Measurements from ENCODE around the gene TMEM59. TPM values are rescaled to one million over a fixed set of nuclear protein-coding genes. Genes with fewer than 3 reads are reported as not detected.

Gene TMEM59, protein sequence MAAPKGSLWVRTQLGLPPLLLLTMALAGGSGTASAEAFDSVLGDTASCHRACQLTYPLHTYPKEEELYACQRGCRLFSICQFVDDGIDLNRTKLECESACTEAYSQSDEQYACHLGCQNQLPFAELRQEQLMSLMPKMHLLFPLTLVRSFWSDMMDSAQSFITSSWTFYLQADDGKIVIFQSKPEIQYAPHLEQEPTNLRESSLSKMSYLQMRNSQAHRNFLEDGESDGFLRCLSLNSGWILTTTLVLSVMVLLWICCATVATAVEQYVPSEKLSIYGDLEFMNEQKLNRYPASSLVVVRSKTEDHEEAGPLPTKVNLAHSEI
- 100 to 1,000 TPM; 209 to 289 TPM for total RNA-seq
- polyA plus RNA-seq (ENCODE audit: insufficient read depth, low read depth, low replicate concordance) = 338 TPM
- long read RNA-seq, donor 1, full-length matches to known transcripts = 314 of 345 reads
- long read RNA-seq, donor 1, partial matches to known transcripts = 0 of 345 reads
- long read RNA-seq, donor 1, other reads (novel, unspliced or antisense) = 31 of 345 reads
- long read RNA-seq, donor 2, full-length matches to known transcripts = 151 of 179 reads
- long read RNA-seq, donor 2, partial matches to known transcripts = 0 of 179 reads
- long read RNA-seq, donor 2, other reads (novel, unspliced or antisense) = 28 of 179 reads

- peaks cover 35% of the 10 kb centered on the region for H3K4me1 ChIP-seq
- intact Hi-C loops (cut with DNase I; ENCODE audit: low total_unique reads) = no loop called here
- no peaks in the 10 kb centered on the region for H3K9me3 ChIP-seq
- H3K4me3 ChIP-seq = peak within 1 kb of the TSS; percentile 83 to 91
- no peaks in the 10 kb centered on the region for H3K27me3 ChIP-seq
- DNase-seq = peak; percentile 99
- H3K36me3 ChIP-seq (ENCODE audit: low read depth, missing control alignments) = no peaks in the 10 kb centered on the region
- peak within 1 kb of the TSS; percentile 87 to 92 for H3K27ac ChIP-seq
- peak; percentile 40 for TF ChIP-seq POLR2A (IDR thresholded peaks at IDR 0.05)
- TF ChIP-seq, protein P1, sequence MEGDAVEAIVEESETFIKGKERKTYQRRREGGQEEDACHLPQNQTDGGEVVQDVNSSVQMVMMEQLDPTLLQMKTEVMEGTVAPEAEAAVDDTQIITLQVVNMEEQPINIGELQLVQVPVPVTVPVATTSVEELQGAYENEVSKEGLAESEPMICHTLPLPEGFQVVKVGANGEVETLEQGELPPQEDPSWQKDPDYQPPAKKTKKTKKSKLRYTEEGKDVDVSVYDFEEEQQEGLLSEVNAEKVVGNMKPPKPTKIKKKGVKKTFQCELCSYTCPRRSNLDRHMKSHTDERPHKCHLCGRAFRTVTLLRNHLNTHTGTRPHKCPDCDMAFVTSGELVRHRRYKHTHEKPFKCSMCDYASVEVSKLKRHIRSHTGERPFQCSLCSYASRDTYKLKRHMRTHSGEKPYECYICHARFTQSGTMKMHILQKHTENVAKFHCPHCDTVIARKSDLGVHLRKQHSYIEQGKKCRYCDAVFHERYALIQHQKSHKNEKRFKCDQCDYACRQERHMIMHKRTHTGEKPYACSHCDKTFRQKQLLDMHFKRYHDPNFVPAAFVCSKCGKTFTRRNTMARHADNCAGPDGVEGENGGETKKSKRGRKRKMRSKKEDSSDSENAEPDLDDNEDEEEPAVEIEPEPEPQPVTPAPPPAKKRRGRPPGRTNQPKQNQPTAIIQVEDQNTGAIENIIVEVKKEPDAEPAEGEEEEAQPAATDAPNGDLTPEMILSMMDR (IDR thresholded peaks at IDR 0.05) = peak in 1 of 3 experiments; percentile 12
- WGBS, 2 donors = 0% methylated on average over 42 to 55 of the region's 59 CpGs
Observed at GRCh38 chr1:54052934-54053744, at the start of gene TMEM59, which contains the start of gene TCEANC2. Gene TMEM59 (minus strand): TSS chr1:54053204. CDS start chr1:54053188, 16 bp downstream. Gene TCEANC2 (plus strand): TSS chr1:54053608. CDS start chr1:54054423, 815 bp downstream.

- peaks cover 11% of the 10 kb centered on the region for H3K4me1 ChIP-seq
- no peaks in the 10 kb centered on the region for H3K9me3 ChIP-seq
- no peak overlapping the region for H3K4me3 ChIP-seq
- intact Hi-C loops (cut with DNase I; ENCODE audit: low total_unique reads) = no loop called here
- TF ChIP-seq, protein P1 (IDR thresholded peaks at IDR 0.05) = no peak
- no peak for TF ChIP-seq POLR2A (IDR thresholded peaks at IDR 0.05)
- WGBS, 2 donors = 60 to 83% methylated on average over 2 of the region's 2 CpGs
- no peaks in the 10 kb centered on the region for H3K27me3 ChIP-seq
- H3K27ac ChIP-seq = no peak overlapping the region
- H3K36me3 ChIP-seq (ENCODE audit: low read depth, missing control alignments) = no peaks in the 10 kb centered on the region
- no peak for DNase-seq
Observed at GRCh38 chr1:54100500-54100899, 47.5 kb upstream of the TMEM59 start.

- intact Hi-C loops (cut with DNase I; ENCODE audit: low total_unique reads) = no loop called here
- no peaks in the 10 kb centered on the region for H3K27me3 ChIP-seq
- no peak overlapping the region for H3K27ac ChIP-seq
- no peaks in the 10 kb centered on the region for H3K9me3 ChIP-seq
- H3K36me3 ChIP-seq (ENCODE audit: low read depth, missing control alignments) = no peaks in the 10 kb centered on the region
- H3K4me1 ChIP-seq = peaks cover 11% of the 10 kb centered on the region
- no peak for DNase-seq
- H3K4me3 ChIP-seq = no peak overlapping the region
- WGBS, 2 donors = 42 to 61% methylated on average over 6 of the region's 6 CpGs
- no peak for TF ChIP-seq POLR2A (IDR thresholded peaks at IDR 0.05)
- TF ChIP-seq, protein P1 (IDR thresholded peaks at IDR 0.05) = no peak
Observed at GRCh38 chr1:54099061-54099610, 46.1 kb upstream of the TMEM59 start.

DNA sequence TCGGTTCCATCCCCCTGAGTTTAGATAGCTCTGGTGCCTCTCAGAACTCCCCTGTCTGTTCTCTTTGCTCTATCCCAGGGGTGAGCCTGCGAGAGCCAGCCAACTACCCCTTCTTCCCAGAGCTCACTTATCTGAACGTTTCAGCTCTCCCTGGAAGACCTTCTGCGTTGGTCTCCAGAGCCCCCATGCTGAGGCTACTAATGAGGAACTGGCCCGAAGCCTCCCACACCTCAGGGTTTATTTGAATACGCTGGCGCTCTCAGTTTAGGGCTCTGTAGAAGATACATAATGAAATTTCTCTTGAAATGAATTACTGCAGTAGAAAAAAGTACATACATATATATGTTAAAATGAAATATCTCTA lies 43.9 kb upstream of the TMEM59 start:
- H3K9me3 ChIP-seq = no peaks in the 10 kb centered on the region
- DNase-seq = no peak
- no peaks in the 10 kb centered on the region for H3K27me3 ChIP-seq
- no peak for TF ChIP-seq POLR2A (IDR thresholded peaks at IDR 0.05)
- no peak overlapping the region for H3K4me3 ChIP-seq
- WGBS, 2 donors = 46 to 60% methylated on average over 7 of the region's 7 CpGs
- no peak overlapping the region for H3K27ac ChIP-seq
- H3K4me1 ChIP-seq = peaks cover 11% of the 10 kb centered on the region
- H3K36me3 ChIP-seq (ENCODE audit: low read depth, missing control alignments) = no peaks in the 10 kb centered on the region
- intact Hi-C loops (cut with DNase I; ENCODE audit: low total_unique reads) = no loop called here
